GM19328 (cell line): ENCODE results near the gene ZBP1.
A peak's percentile ranks its signal among the peaks of the same experiment; 100 is the strongest.

ENCODE experiments used
- ATAC-seq: cut with Tn5 transposase; IDR thresholded peaks from one replicate; pipeline ENCODE4 v1.9.1; 2021; ENCODE audit warnings: mild to moderate bottlenecking, moderate library complexity; ENCODE audit not compliant: unreplicated experiment

Gene ZBP1

GRCh38 chr20:57658833-57659516 lies 38.7 kb upstream of the ZBP1 start:
- no peak for ATAC-seq

GRCh38 chr20:57658447-57658832 lies 38.2 kb upstream of the ZBP1 start:
- ATAC-seq = no peak

- no peak for ATAC-seq
Observed at GRCh38 chr20:57657535-57658446, 37.6 kb upstream of the ZBP1 start.

GRCh38 chr20:57656821-57657534 lies 36.8 kb upstream of the ZBP1 start:
- no peak for ATAC-seq

- ATAC-seq = no peak
Observed at GRCh38 chr20:57656252-57656820, 36.1 kb upstream of the ZBP1 start.

- no peak for ATAC-seq
Observed at GRCh38 chr20:57655809-57656155, 35.6 kb upstream of the ZBP1 start.

- ATAC-seq = no peak
Observed at GRCh38 chr20:57654998-57655808, 35.0 kb upstream of the ZBP1 start.

GRCh38 chr20:57654363-57654997 lies 34.3 kb upstream of the ZBP1 start:
- ATAC-seq = peak; percentile 60

GRCh38 chr20:57653910-57654309 lies 33.7 kb upstream of the ZBP1 start:
- ATAC-seq = no peak

- no peak for ATAC-seq
Observed at GRCh38 chr20:57653546-57653900, 33.3 kb upstream of the ZBP1 start.

GRCh38 chr20:57652606-57653545 lies 32.6 kb upstream of the ZBP1 start:
- no peak for ATAC-seq

- ATAC-seq = no peak
Observed at GRCh38 chr20:57651881-57652605, 31.8 kb upstream of the ZBP1 start.

GRCh38 chr20:57650756-57651483 lies 30.7 kb upstream of the ZBP1 start:
- no peak for ATAC-seq

GRCh38 chr20:57650266-57650665 lies 30.0 kb upstream of the ZBP1 start:
- ATAC-seq = no peak

- ATAC-seq = no peak
Observed at GRCh38 chr20:57649617-57650015, 29.4 kb upstream of the ZBP1 start.

GRCh38 chr20:57648878-57649616 lies 28.8 kb upstream of the ZBP1 start:
- no peak for ATAC-seq
